ENCODE data around the gene TYMS. TPM values are rescaled to one million over a fixed set of nuclear protein-coding genes. Genes with fewer than 3 reads are reported as not detected.
A peak's percentile ranks its signal among the peaks of the same experiment; 100 is the strongest.

Gene TYMS
- 100 to 1,000 TPM; 114 to 155 (median 150) TPM for polyA plus RNA-seq (ENCODE audit: insufficient read length in 3 of 3)
- long read RNA-seq, donor 1, transcript TYMS-203 (7 exons, 1,662 nt) = major isoform, 48 of 50 reads
- long read RNA-seq, donor 1, partial matches to known transcripts = 0 of 50 reads
- long read RNA-seq, donor 1, other reads (novel, unspliced or antisense) = 0 of 50 reads
- long read RNA-seq, donor 2, transcript TYMS-203 (7 exons, 1,662 nt) = major isoform, 41 of 167 reads
- long read RNA-seq, donor 2, partial matches to known transcripts = 126 of 167 reads
- long read RNA-seq, donor 2, other reads (novel, unspliced or antisense) = 0 of 167 reads
- long read RNA-seq, donor 3, transcript TYMS-203 (7 exons, 1,662 nt) = major isoform, 53 of 97 reads
- long read RNA-seq, donor 3, partial matches to known transcripts = 35 of 97 reads
- long read RNA-seq, donor 3, other reads (novel, unspliced or antisense) = 8 of 97 reads
- long read RNA-seq, donor 4, transcript TYMS-203 (7 exons, 1,662 nt) = major isoform, 25 of 81 reads
- long read RNA-seq, donor 4, partial matches to known transcripts = 49 of 81 reads
- long read RNA-seq, donor 4, other reads (novel, unspliced or antisense) = 5 of 81 reads
- long read RNA-seq, donor 5 = 0 reads
- long read RNA-seq, donor 6, transcript TYMS-203 (7 exons, 1,662 nt) = major isoform, 42 of 84 reads
- long read RNA-seq, donor 6, partial matches to known transcripts = 41 of 84 reads
- long read RNA-seq, donor 6, other reads (novel, unspliced or antisense) = 0 of 84 reads
- long read RNA-seq, donor 7, transcript TYMS-203 (7 exons, 1,662 nt) = major isoform, 66 of 93 reads
- long read RNA-seq, donor 7, partial matches to known transcripts = 27 of 93 reads
- long read RNA-seq, donor 7, other reads (novel, unspliced or antisense) = 0 of 93 reads
- long read RNA-seq, donor 8 = 0 reads
- long read RNA-seq, donor 9, transcript TYMS-203 (7 exons, 1,662 nt) = major isoform, 26 of 27 reads
- long read RNA-seq, donor 9, partial matches to known transcripts = 0 of 27 reads
- long read RNA-seq, donor 9, other reads (novel, unspliced or antisense) = 0 of 27 reads
- long read RNA-seq, donor 10, transcript TYMS-203 (7 exons, 1,662 nt) = major isoform, 51 of 81 reads
- long read RNA-seq, donor 10, partial matches to known transcripts = 24 of 81 reads
- long read RNA-seq, donor 10, other reads (novel, unspliced or antisense) = 5 of 81 reads
- long read RNA-seq, donor 11, transcript TYMS-203 (7 exons, 1,662 nt) = major isoform, 34 of 55 reads
- long read RNA-seq, donor 11, partial matches to known transcripts = 12 of 55 reads
- long read RNA-seq, donor 11, other reads (novel, unspliced or antisense) = 8 of 55 reads
- long read RNA-seq, donor 12, transcript TYMS-203 (7 exons, 1,662 nt) = major isoform, 12 of 37 reads
- long read RNA-seq, donor 12, partial matches to known transcripts = 24 of 37 reads
- long read RNA-seq, donor 12, other reads (novel, unspliced or antisense) = 0 of 37 reads
- long read RNA-seq, donor 13 = 0 reads
- long read RNA-seq, donor 14, transcript TYMS-203 (7 exons, 1,662 nt) = major isoform, 27 of 34 reads
- long read RNA-seq, donor 14, partial matches to known transcripts = 5 of 34 reads
- long read RNA-seq, donor 14, other reads (novel, unspliced or antisense) = 0 of 34 reads
- long read RNA-seq, donor 15, transcript TYMS-203 (7 exons, 1,662 nt) = major isoform, 23 of 32 reads
- long read RNA-seq, donor 15, partial matches to known transcripts = 9 of 32 reads
- long read RNA-seq, donor 15, other reads (novel, unspliced or antisense) = 0 of 32 reads
- long read RNA-seq, donor 16, transcript TYMS-203 (7 exons, 1,662 nt) = major isoform, 88 of 311 reads
- long read RNA-seq, donor 16, partial matches to known transcripts = 185 of 311 reads
- long read RNA-seq, donor 16, other reads (novel, unspliced or antisense) = 32 of 311 reads

DNA sequence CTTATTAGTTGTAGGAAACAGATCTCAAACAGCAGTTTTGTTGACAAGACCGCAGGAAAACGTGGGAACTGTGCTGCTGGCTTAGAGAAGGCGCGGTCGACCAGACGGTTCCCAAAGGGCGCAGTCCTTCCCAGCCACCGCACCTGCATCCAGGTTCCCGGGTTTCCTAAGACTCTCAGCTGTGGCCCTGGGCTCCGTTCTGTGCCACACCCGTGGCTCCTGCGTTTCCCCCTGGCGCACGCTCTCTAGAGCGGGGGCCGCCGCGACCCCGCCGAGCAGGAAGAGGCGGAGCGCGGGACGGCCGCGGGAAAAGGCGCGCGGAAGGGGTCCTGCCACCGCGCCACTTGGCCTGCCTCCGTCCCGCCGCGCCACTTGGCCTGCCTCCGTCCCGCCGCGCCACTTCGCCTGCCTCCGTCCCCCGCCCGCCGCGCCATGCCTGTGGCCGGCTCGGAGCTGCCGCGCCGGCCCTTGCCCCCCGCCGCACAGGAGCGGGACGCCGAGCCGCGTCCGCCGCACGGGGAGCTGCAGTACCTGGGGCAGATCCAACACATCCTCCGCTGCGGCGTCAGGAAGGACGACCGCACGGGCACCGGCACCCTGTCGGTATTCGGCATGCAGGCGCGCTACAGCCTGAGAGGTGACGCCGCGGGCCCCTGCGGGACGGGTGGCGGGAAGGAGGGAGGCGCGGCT lies at the start of gene TYMS:
TYMS (plus strand) TSS at position 343 of the 690 bp plus-strand sequence; CDS start at position 433, 90 bp downstream.
- DNase-seq (ENCODE audit: extremely low read depth in 1 of 11, low read depth in 9 of 11, low spot score in 4 of 11) = peak; percentile 37 to 72 (median 62)

DNA sequence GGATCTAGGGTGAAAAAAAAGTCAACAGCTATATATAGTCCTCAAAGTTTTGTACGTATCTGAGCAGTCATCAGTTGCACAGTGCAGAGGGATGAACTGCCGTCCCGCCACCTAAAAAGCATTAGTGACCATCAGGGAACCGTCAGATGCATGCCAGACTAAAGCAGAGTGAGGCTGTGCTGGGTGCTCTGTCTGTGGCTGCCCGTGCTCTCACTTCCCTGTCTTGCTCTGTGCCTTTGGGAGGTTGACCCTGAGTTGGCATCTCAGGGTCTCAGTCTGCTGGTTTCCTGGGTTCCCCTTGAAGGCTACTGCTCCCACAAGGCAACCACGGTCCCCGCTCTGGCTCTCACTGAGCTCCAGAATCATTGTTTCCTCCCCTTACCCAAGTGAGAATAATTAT lies 49.5 kb upstream of the TYMS start:
- no peak for DNase-seq (ENCODE audit: extremely low read depth in 1 of 11, low read depth in 9 of 11, low spot score in 4 of 11)

DNA sequence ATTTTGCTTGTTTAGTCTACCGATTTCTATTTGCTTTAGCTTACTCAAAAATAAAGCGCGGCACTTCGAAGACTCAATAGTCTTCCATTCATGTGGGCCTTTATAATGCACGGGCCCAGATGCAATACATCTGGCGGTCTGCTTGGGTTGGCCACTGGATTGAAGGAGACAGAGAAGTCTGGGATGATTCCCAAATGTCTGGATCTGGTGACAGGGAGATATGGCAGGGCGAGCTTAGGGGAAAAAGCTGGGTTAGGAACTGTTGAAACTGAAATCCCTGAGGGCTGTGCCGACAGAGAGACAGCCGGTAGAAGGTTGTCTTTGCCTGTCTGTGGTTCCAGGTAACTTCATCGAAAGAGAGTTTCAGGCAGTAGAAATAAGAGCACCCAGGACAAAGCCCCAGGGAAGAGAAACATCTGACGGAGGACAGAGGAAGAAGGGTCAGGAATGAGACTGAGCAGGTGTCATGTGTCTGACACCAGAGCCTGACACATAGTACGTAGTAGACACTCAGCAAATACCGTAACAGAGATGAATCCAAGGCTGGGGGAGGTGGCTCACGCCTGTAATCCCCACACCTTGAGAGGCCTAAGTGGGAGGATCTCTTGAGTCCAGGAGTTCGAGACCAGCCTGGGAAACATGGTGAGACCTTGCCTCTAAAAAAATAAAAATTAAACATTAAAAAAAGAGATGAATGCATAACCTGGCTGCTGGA lies 47.1 kb upstream of the TYMS start:
- DNase-seq (ENCODE audit: extremely low read depth in 1 of 11, low read depth in 9 of 11, low spot score in 4 of 11) = peak in 1 of 11 donors; percentile 46

DNA sequence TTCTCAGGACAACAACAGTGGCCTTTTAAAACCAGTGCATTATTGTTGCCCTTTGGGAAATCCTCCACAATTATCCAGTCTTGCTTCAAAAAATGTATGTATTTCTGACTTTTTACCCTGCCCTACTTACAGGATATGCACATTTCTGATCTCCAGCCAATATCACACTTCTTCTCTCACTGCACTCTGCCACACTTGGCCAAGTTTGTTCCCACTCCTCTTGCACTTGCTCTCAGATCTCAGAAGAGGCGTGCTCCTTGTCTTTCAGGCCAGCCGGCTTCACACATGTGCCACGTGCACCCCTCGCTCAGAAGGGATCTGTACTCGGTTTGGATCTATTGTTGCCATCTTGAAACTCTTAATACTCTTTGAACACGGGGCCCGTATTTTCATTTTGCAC lies 45.3 kb upstream of the TYMS start:
- no peak for DNase-seq (ENCODE audit: extremely low read depth in 1 of 11, low read depth in 9 of 11, low spot score in 4 of 11)

DNA sequence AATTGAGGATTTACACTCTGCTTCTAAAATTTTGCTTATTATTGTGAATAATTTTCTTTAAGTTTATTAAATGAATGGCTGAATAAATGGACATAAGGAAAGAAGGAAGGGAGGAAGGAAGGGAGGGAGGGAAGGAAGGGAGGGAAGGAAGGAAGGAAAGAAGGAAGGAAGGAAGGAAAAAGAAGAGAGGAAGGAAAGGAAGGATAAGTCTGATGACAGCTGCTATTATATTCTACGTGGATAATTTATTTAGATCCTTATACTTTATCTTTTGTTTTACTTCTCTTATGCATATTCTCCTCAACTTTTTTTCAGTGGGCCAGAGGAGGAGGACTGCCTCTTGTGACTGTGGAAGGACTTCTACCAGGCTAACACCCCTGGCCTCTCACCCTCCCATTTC lies 43.3 kb upstream of the TYMS start:
- DNase-seq (ENCODE audit: extremely low read depth in 1 of 11, low read depth in 9 of 11, low spot score in 4 of 11) = no peak

DNA sequence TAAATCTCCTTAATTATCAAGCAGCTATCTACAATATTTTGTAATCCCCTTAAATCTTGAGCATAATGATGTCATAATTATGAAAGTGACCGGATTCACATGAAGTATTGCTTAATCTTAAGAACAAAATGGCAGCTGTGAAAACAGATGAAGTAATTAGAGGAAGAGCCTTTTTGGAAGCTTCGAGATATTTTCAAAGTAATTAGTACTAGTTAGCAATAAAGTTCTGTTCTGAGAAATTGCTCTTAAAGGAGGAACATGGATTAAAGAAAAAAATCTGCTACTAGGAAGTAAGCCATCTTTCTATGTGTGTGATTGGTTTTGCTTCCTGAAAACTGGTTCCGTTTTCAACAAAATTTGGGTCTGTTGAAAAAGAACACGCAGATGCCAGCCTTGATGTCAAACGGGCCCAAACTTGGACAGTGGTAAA lies 42.3 kb upstream of the TYMS start:
- DNase-seq (ENCODE audit: extremely low read depth in 1 of 11, low read depth in 9 of 11, low spot score in 4 of 11) = no peak

DNA sequence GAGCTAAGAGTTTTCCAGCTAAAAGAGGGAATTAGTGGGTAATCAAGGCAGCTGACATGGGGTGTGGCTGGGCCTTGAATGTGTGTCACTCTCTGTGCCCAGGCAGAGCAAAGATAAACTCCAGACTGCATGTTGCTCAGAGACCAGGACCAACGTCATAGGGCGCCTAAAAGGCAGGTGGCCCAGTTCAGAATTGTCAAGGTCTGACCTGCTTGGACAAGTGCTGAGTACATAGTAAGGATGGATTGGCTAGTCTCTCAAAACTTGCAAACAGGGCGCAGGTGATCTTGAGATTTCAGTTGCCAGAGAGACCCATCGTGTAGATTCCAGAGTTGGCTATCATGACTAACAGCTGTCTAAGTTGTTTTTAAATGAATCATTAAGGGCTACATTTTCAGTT lies 41.7 kb upstream of the TYMS start:
- DNase-seq (ENCODE audit: extremely low read depth in 1 of 11, low read depth in 9 of 11, low spot score in 4 of 11) = no peak

DNA sequence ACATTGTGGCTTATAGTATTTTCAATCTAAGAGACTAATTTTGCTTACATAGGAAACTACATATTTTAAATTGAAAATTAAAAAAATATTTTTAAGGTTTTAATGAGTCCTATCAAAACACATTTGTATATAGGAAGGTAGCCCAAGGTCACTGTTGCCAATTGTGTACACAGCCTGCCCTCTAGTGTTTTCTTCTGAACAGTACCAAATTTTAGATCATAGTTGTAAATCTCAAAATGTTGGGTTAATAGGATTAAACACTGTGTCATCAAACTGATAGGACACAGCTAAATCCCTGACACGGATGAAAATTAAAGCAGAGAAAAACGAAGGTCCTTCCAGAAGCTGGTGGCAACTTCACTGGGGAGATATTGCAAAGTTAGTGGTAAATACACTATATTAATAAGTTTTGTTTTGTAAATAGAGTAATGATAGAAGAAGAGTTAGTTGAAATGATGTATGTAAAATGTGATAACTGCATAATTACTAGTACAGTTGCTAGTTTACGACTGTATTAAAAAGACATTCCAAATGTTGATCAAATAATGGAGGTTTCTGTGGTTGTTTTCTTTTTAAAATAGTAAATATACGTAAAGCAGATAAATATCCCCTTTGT lies 41.0 kb upstream of the TYMS start:
- DNase-seq (ENCODE audit: extremely low read depth in 1 of 11, low read depth in 9 of 11, low spot score in 4 of 11) = no peak

DNA sequence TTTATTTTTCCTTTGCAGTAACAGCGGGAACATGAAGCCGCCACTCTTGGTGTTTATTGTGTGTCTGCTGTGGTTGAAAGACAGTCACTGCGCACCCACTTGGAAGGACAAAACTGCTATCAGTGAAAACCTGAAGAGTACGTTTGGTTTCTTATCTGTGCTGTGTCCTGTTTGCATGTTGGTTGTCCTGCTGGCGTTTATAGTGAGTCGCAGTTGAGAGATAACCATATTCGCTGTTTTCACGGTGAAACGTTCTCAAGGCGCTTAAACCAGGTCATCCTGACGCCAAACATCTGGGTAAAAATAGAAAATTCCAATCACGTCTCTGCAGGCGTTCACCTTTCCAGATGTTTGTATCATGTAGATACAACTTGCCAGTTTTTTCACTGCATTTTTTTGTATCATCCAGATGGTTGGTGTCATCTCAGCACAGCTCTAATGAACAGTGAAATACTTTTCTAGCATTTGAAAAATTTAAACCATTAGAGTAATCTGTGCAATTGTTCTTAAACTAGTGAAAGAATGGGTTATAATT lies 39.4 kb upstream of the TYMS start:
- no peak for DNase-seq (ENCODE audit: extremely low read depth in 1 of 11, low read depth in 9 of 11, low spot score in 4 of 11)

DNA sequence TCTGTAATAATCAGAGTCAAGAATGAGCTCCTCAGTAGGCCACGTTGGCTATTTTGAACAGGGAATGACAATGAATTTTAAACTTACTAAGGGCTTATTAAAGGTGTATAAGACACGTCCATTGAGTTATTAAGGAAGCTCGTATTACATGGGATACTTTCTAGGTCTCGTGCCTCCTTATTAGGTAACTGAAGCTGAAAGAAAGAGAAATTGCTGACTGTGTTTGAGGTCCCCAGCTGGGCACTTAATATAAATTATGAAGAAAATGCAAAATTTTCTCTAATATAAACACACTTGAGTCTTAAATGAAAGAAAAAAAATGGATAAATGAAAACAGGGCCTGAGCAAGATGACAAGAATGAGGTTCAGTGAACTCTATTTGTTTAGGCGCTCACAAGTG lies 38.8 kb upstream of the TYMS start:
- no peak for DNase-seq (ENCODE audit: extremely low read depth in 1 of 11, low read depth in 9 of 11, low spot score in 4 of 11)

DNA sequence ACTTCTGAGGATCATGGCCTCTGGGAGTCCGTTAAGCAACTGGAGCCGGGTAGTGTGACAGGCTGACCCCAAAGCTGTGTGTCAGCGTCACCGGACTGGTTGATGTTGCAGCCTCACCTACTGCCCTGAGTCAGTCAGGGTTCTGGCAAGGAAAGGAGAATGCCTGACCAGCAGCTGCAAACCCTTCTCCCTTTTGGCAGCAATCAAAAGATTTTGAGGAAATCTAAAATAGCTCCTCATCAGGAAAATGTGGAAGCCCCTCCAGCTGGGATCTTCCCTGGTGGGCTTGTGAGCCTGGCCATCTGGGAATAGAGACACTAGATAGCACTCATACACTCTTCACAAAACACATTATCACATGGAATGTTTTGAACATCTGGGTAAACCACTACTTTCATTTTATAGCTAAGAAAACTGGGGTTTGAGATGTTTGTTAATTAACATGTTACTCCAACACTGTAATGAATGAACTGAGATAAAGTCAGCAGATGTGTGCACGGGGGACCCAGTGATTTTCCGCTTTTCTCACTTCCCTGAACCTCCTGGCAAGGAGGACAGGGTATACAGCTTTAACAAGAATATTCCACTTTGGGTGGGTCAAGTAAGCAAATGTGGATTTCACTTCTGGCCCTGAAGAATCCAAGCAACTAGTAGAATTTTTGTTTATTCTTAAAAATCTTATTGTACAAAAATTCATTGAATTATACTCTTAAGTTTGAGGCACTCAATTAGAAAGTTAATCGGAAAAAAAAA lies 36.0 kb upstream of the TYMS start:
- DNase-seq (ENCODE audit: extremely low read depth in 1 of 11, low read depth in 9 of 11, low spot score in 4 of 11) = no peak

DNA sequence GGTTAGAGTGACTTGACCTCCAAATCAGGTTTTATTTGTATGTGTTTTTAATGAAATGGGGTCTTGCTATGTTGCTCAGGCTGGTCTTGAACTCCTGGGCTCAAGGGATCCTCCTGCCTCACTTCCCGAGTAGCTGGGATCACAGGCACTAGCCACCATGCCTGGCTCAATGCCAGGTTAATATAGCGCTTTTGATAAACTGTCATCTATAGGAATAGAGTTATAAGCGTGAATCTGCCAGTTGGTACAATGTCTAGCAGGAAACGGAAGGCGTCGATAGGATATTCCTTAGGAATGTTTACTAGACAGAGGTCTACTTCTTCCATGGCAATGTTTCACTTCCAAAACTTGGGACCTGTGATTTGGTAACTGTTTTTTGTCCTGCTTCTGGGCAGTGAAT lies 35.2 kb upstream of the TYMS start:
- no peak for DNase-seq (ENCODE audit: extremely low read depth in 1 of 11, low read depth in 9 of 11, low spot score in 4 of 11)

DNA sequence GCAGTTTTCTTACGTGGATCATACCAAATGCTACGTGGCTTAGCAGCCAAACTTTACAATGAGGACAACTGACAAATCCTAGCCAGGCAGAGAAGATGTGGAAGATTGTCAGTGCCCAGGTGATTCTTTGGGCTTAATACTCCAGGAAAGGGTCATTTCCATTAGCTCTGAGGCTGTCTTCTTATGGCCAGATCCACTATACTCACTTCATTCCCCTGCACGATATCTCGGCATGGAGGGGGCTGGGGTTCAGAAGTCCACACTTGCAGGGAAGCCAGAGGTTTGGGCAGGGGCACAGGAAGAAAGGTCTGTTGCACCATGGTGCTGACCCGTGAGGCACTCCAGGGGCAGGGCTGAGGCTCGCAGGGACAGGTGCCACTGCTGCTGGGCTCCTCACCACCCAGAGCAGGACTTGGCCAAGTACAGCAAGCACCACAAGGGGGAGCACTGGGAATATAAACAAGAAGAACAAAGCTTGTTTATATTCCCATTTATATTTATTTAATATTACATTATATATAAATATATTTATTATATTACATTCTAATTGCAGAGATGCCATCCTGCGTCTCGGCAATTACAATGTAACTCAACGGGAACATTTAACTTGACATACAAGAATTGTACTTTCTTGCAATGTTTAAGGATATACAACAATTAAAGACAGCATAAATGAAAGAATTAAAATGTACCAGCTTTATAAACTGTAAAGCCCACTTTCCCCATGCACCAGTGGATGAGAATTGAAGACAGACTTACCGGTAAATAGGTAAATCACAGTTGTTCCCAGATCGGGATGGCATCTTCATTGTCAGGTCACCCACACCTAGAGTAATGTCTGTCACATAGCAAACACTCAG lies 33.5 kb upstream of the TYMS start:
- peak in 6 of 11 donors; percentile 46 to 56 (median 52) for DNase-seq (ENCODE audit: extremely low read depth in 1 of 11, low read depth in 9 of 11, low spot score in 4 of 11)

DNA sequence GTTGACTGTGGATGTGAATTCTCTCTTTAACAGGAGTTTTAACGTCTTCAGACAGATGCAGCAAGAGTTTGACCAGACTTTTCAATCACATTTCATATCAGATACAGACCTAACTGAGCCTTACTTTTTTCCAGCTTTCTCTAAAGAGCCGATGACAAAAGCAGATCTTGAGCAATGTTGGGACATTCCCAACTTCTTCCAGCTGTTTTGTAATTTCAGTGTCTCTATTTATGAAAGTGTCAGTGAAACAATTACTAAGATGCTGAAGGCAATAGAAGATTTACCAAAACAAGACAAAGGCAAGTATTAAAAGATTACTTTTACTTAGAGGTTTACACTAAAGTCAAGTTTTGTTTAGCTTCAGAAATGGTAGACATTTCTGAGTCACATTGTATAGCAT lies 30.2 kb upstream of the TYMS start:
- DNase-seq (ENCODE audit: extremely low read depth in 1 of 11, low read depth in 9 of 11, low spot score in 4 of 11) = no peak
